HEK293 (cell line): ENCODE measurements around the gene GHDC.

ENCODE experiments used
- CTCF ChIP-seq: fragments of 450-650 bp; formaldehyde crosslinking; IDR thresholded peaks from 2 replicates; pipeline ENCODE4 v1.5.1; 2016; ENCODE audit warnings: missing biosample characterization, missing genetic modification characterization
- PRDM6 ChIP-seq: fragments of 450-650 bp; formaldehyde crosslinking; IDR thresholded peaks from 2 replicates; pipeline ENCODE4 v1.5.1; 2017; ENCODE audit warnings: missing biosample characterization, missing genetic modification characterization
- ZNF274 ChIP-seq, 2 experiments: fragments of 200-500 bp in 1 of 2; fragments of 450-650 bp in 1 of 2; sonication (Bioruptor generic) in 1 of 2; formaldehyde crosslinking in 1 of 2; IDR thresholded peaks; 2 replicates each; pipeline versions ENCODE4 v1.5.1 to v1.6.1; 2014 to 2016; ENCODE audit warnings: borderline replicate concordance in 1 of 2, inconsistent platforms in 1 of 2, low read length in 1 of 2, missing biosample characterization in 1 of 2, missing genetic modification characterization in 1 of 2
- ZNF354C ChIP-seq: fragments of 450-650 bp; formaldehyde crosslinking; IDR thresholded peaks from 2 replicates; pipeline ENCODE4 v1.5.1; 2016; ENCODE audit warnings: missing biosample characterization, missing genetic modification characterization, low read depth, borderline replicate concordance
- ZNF488 ChIP-seq: fragments of 450-650 bp; formaldehyde crosslinking; IDR thresholded peaks from 2 replicates; pipeline ENCODE4 v1.5.1; 2016; ENCODE audit warnings: missing biosample characterization, missing genetic modification characterization

- no peak for TF ChIP-seq CTCF
- no peak for TF ChIP-seq ZNF488 (tag by site-specific recombination)
- TF ChIP-seq ZNF274 (IDR thresholded peaks at IDR 0.05; ENCODE audit: low read length), result no peak
- TF ChIP-seq ZNF274 (tag by site-specific recombination; IDR thresholded peaks at IDR 0.05; ENCODE audit: borderline replicate concordance), result no peak
- no peak for TF ChIP-seq PRDM6 (tag by site-specific recombination)
- no peak for TF ChIP-seq ZNF354C (tag by site-specific recombination)
Observed at GRCh38 chr17:42233994-42234393, 39.7 kb upstream of the GHDC start.
